Naive B cell (primary cell): ENCODE data around the gene RNASEH1. TPM values are rescaled to one million over a fixed set of nuclear protein-coding genes. Genes with fewer than 3 reads are reported as not detected.
"Not testable (repeated sequence)": the region's sequence is repeated elsewhere in the genome, so short reads cannot be mapped to it uniquely, and the experiment has no call there.

Source experiments
- ATAC-seq, 2 donors: fragments of 150-1000 bp; cut with Tn5 transposase; 2 replicates each; pipeline ENCODE4 v1.10.0; 2021; ENCODE audit warnings: low read depth in 2 of 2, mild to moderate bottlenecking in 2 of 2, moderate library complexity in 2 of 2
- DNase-seq: peaks from one replicate; pipeline ENCODE4 v3.0.0; 2022
- H3K27ac Mint-ChIP-seq, 6 donors: one replicate each; pipeline ENCODE4 v1.8.0; 2020 to 2022; ENCODE audit warnings: mild to moderate bottlenecking in 6 of 6, mixed read lengths in 6 of 6, moderate library complexity in 5 of 6, inconsistent platforms in 2 of 6
- H3K27me3 Mint-ChIP-seq, 3 donors: one replicate each; pipeline ENCODE4 v1.8.0; 2021 to 2022; ENCODE audit warnings: mixed read lengths in 3 of 3, mild to moderate bottlenecking in 1 of 3
- H3K36me3 Mint-ChIP-seq, 2 donors: one replicate each; pipeline ENCODE4 v1.8.0; 2020 to 2022; ENCODE audit warnings: mixed read lengths in 2 of 2, inconsistent platforms in 1 of 2, mild to moderate bottlenecking in 1 of 2
- H3K4me1 Mint-ChIP-seq, 3 donors: one replicate each; pipeline ENCODE4 v1.8.0; 2020 to 2022; ENCODE audit warnings: mixed read lengths in 3 of 3, inconsistent platforms in 1 of 3, mild to moderate bottlenecking in 1 of 3, moderate library complexity in 1 of 3
- H3K4me3 Mint-ChIP-seq, 8 donors: one replicate each; pipeline ENCODE4 v1.8.0; 2020 to 2022; ENCODE audit warnings: mild to moderate bottlenecking in 8 of 8, mixed read lengths in 8 of 8, moderate library complexity in 8 of 8, inconsistent platforms in 2 of 8
- H3K9me3 Mint-ChIP-seq, 7 donors: one replicate each; pipeline ENCODE4 v1.8.0; 2020 to 2022; ENCODE audit warnings: mixed read lengths in 7 of 7, mild to moderate bottlenecking in 5 of 7, inconsistent platforms in 2 of 7, moderate library complexity in 1 of 7
- polyA plus RNA-seq, 6 donors: library from polyadenylated mRNA; unstranded; fragments of 300-500 nt; fragmentation: Illumina TruSeq; gene quantifications; one replicate each; pipeline ENCODE4 v1.2.3, GENCODE V29; 2021; ENCODE audit warnings: low read depth in 6 of 6

RNASEH1 gene
- polyA plus RNA-seq, 6 donors from 2014 or later, result 31.4 to 38.8 (median 36.2) TPM

DNA sequence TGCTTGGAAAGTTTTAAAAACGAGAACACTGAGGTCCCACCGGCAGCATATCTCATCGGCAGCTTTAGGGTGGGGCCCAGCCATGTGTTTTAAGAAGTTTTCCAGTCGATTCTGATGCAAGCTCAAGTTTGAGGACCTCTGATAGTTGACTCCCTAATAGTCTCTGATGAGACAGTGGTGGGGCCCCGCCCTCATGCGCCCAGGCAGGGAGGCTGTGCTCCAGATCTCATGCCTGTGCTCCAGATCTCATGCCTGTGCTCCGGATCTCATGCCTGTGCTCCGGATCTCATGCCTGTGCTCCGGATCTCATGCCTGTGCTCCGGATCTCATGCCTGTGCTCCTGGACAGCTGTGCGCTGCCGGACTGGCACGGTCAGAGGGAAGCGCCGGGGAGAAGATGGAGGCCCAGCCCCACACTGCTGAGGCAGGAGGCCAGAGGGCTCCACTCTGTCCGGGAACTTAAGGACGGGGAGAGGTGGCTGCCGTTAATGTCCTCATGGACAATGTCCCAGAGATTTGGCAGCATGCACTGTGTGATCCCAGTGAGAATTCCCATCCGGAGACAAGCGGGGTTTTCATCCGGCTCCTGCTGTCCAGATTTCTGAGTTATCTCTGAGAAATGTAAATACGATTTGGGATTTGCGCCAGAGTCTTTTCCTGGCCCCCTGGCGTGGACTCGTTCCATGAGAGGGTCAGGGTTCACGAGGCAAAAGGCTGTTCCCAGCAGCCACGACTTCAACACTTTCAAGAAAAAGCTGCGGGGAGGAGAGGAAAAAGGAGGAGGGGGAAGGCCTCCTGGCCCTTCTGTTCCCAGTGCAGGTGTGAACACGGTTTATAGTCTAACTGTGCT is 27.4 kb upstream of the RNASEH1 start:
- H3K27me3 Mint-ChIP-seq, result no peaks in the 10 kb centered on the region
- no peak for ATAC-seq
- peaks cover 2 to 16% of the 10 kb centered on the region in 2 donors for H3K36me3 Mint-ChIP-seq
- peak overlapping the region in 1 of 8 donors; percentile 33 for H3K4me3 Mint-ChIP-seq
- H3K4me1 Mint-ChIP-seq, result peaks cover 0 to 5% (median 2%) of the 10 kb centered on the region in 3 donors
- H3K27ac Mint-ChIP-seq, result no peak overlapping the region
- no peak for DNase-seq
- no peaks in the 10 kb centered on the region for H3K9me3 Mint-ChIP-seq

DNA sequence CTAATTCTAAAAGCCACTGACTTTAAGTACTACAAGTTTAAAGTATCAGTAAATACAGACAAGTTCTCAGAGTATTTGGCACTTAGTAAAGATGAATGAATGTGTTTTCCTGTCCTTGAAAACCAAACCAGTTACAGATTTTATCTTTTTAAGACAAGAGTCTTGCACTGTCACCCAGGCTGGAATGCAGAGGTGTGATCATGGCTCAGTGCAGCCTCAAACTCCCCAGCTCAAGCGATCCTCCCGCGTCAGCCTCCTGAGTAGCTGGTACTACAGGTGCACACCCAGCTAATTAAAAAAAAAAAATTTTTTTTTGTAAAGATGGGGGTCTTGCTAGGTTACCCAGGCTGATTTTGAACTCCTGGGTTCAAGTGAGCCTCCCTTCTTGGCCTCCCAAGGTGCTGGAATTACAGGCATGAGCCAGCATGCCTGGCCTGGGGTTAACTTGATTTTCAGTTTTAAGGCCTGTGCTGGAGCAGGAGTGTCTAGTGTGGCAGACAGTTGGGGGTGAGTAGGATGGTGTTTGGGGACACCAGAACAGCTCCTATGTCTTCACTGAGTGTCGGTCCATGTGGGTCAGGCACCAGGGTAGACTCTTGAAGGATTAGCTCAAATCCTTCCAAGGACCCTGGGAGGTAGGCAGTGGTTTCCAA is 26.6 kb upstream of the RNASEH1 start:
- no peak overlapping the region for H3K27ac Mint-ChIP-seq
- peaks cover 9 to 14% of the 10 kb centered on the region in 2 donors for H3K36me3 Mint-ChIP-seq
- no peaks in the 10 kb centered on the region for H3K27me3 Mint-ChIP-seq
- H3K4me1 Mint-ChIP-seq, result peaks cover 0 to 9% (median 1%) of the 10 kb centered on the region in 3 donors
- peak overlapping the region in 1 of 8 donors; percentile 33 for H3K4me3 Mint-ChIP-seq
- DNase-seq, result no peak
- no peak for ATAC-seq
- no peaks in the 10 kb centered on the region for H3K9me3 Mint-ChIP-seq

DNA sequence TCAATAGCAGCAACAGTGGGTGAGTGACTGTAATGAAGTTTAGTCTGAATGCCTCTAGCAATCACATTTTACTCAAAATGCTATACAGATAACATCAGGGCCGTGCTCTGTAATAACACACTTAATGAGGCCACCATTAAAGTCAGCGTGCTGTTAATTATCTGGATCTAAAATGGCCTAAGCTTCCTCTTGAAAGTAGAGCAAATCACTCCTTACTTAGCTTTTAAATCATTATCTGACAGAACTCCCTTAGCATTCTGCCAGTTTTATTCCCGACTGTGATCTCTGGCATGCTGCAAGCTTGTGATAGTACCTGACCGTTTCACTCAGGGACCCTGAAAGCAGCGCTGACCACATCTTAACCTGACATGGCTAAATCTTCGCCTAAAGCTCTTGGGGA is 25.9 kb upstream of the RNASEH1 start:
- peaks cover 5 to 15% (median 7%) of the 10 kb centered on the region in 3 donors for H3K4me1 Mint-ChIP-seq
- DNase-seq (no peak), ATAC-seq (no peak)
- H3K4me3 Mint-ChIP-seq, result no peak overlapping the region
- H3K36me3 Mint-ChIP-seq, result peaks cover 15 to 16% of the 10 kb centered on the region in 2 donors
- no peaks in the 10 kb centered on the region for H3K27me3 Mint-ChIP-seq
- H3K9me3 Mint-ChIP-seq, result no peaks in the 10 kb centered on the region
- no peak overlapping the region for H3K27ac Mint-ChIP-seq

DNA sequence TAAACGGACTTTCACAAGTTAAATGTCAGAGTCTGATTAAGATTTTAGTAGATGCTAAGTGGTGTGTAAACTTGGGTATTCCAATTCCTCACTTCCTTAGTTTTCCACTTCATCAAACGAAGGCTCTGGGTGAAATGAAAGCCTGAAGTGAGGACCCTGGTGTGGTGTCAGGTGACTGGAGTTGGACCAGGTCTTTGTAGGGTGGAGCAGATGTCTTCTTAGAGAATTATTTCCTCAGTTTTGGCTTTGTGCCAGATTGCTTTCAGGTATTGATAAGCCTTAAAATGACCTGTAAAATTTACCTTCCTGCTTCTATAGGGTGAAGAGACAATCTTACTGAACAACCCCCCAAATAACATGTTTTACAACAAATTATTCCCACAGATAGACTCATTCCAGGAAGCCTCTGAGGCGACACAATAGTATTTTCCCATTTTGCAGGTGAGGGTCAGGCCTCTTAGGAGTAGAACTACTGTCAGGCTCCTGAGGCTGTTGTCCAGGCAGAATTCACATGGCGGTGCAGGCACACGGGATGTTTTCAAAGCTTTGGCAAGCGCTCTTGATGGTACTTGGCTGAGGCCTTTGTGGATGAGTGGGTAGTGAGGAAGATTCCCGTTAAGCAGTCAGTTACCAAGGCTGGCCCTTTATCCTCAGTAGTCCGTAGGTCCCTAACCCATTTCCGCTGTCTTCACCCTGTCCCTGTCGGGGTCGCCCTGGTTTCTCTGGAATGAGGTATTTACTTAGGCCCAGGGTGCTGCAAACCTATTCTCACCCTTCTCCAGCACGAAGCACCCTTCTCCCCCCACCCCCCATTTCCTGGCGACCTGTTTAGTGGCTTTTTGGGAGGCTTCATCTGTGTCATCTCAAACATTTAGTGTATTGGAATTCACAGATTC is 23.5 kb upstream of the RNASEH1 start:
- peak overlapping the region in 2 of 6 donors; percentile 14 to 44 for H3K27ac Mint-ChIP-seq
- no peak for ATAC-seq
- no peaks in the 10 kb centered on the region for H3K27me3 Mint-ChIP-seq
- DNase-seq, result no peak
- no peak overlapping the region for H3K4me3 Mint-ChIP-seq
- peaks cover 28 to 31% (median 31%) of the 10 kb centered on the region in 3 donors for H3K4me1 Mint-ChIP-seq
- H3K9me3 Mint-ChIP-seq, result no peaks in the 10 kb centered on the region
- peaks cover 28 to 34% of the 10 kb centered on the region in 2 donors for H3K36me3 Mint-ChIP-seq

DNA sequence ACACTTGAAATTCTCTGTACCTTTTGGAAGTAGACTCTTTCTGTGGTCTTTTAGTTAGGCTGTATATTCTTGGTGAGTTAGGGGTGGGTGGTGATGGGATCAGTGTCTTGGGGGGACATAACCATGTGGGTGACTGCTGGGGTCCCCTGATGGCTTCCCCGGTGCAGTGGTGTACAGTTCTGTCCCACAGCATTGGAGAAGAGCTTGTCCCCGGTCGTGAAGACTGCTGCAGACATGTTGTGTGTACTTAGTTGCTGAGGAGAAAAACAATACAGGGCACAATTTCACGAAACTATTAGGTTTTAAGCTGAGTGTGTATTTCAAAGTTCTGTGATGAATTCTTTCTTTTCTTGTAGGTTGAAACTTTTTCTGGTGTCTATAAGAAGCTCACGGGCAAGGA is 22.3 kb upstream of the RNASEH1 start:
- ATAC-seq (no peak), DNase-seq (no peak)
- peaks cover 34 to 42% of the 10 kb centered on the region in 2 donors for H3K36me3 Mint-ChIP-seq
- H3K27ac Mint-ChIP-seq, result peak overlapping the region in 1 of 6 donors; percentile 44
- no peaks in the 10 kb centered on the region for H3K27me3 Mint-ChIP-seq
- H3K4me1 Mint-ChIP-seq, result peaks cover 38 to 42% (median 41%) of the 10 kb centered on the region in 3 donors
- H3K4me3 Mint-ChIP-seq, result no peak overlapping the region
- no peaks in the 10 kb centered on the region for H3K9me3 Mint-ChIP-seq

DNA sequence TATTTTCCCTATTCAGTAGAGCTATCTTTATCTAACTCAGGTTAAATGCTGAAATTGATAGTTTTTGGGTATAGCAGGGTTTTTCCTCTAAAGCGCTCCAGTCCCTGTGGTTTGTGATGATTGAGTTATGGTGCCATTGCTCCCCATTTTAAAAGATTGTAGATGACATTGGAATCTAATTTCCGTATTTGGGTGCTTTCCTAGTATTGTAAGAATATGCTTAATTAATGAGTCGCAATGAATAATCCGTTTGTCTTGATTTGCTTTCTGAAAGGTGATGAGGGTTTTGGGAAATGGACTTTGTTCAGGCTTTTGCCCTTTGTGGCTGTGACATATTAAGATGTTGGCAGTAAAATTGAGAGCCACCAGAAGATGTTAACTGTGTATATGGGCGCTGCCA is 20.9 kb upstream of the RNASEH1 start:
- Mint-ChIP-seq H3K9me3 (no peaks in the 10 kb centered on the region), H3K4me3 (peak overlapping the region in 2 of 8 donors; percentile 10 to 84), H3K4me1 (peaks cover 41 to 48% (median 42%) of the 10 kb centered on the region in 3 donors), H3K27ac (peak overlapping the region in 1 of 6 donors; percentile 74), H3K27me3 (no peaks in the 10 kb centered on the region), H3K36me3 (peaks cover 34 to 42% of the 10 kb centered on the region in 2 donors)
- no peak for ATAC-seq
- no peak for DNase-seq

DNA sequence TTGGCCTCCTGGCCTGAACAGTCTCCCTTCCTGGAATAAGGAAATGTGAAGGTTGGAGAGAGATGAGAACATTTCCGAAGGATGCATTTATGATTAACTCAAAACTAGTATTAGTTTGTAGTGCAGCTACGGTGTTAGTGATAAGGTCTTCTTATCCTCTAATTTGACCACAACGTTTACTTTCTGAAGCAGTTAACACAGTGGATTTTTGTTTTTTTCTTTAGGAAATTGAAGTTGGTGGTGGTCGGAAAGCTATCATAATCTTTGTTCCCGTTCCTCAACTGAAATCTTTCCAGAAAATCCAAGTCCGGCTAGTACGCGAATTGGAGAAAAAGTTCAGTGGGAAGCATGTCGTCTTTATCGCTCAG is 18.1 kb upstream of the RNASEH1 start:
- not testable (repeated sequence) for ATAC-seq, H3K27me3 Mint-ChIP-seq, H3K9me3 Mint-ChIP-seq, DNase-seq
- peak overlapping the region; percentile 59 to 97 (median 92) for H3K4me3 Mint-ChIP-seq
- H3K36me3 Mint-ChIP-seq, result peaks cover 26 to 42% of the 10 kb centered on the region in 2 donors
- H3K4me1 Mint-ChIP-seq, result peaks cover 36 to 51% (median 42%) of the 10 kb centered on the region in 3 donors
- H3K27ac Mint-ChIP-seq, result peak overlapping the region; percentile 14 to 97 (median 90)

DNA sequence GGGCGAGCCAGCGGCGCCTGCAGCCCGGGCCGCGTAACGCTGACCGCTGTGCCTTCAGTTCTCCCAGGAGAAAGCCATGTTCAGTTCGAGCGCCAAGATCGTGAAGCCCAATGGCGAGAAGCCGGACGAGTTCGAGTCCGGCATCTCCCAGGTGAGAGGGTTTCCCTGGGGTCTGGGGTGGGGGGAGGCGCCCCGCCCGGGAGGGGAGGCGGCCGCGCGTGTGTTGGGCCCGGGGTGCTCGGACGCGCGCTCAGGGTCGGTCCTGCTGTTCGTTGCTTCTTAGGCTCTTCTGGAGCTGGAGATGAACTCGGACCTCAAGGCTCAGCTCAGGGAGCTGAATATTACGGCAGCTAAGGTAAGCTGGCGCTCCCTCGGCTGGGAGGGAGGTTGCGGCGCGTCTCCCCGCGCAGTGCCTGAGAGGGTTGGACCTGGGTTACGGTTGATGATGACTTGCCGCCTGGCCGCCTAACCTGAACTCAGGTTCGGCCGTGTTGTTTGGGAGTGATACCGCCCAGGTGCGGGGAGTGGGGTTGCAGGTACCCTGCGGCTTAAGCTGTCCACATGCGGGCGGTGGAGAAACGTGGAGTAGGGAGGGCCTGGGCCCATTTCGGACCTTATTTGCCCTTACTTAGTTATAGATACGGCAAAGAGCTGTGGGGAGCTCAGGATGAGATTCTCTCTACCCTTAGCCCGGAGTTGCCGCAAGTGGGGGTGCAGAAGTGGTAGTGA is 17.6 kb upstream of the RNASEH1 start:
- peaks cover 36 to 51% (median 42%) of the 10 kb centered on the region in 3 donors for H3K4me1 Mint-ChIP-seq
- DNase-seq (no peak), ATAC-seq (peak; percentile 29 to 36)
- no peaks in the 10 kb centered on the region for H3K9me3 Mint-ChIP-seq
- H3K4me3 Mint-ChIP-seq, result peak overlapping the region; percentile 59 to 97 (median 92)
- H3K27me3 Mint-ChIP-seq, result no peaks in the 10 kb centered on the region
- peaks cover 26 to 42% of the 10 kb centered on the region in 2 donors for H3K36me3 Mint-ChIP-seq
- peak overlapping the region; percentile 14 to 97 (median 90) for H3K27ac Mint-ChIP-seq

DNA sequence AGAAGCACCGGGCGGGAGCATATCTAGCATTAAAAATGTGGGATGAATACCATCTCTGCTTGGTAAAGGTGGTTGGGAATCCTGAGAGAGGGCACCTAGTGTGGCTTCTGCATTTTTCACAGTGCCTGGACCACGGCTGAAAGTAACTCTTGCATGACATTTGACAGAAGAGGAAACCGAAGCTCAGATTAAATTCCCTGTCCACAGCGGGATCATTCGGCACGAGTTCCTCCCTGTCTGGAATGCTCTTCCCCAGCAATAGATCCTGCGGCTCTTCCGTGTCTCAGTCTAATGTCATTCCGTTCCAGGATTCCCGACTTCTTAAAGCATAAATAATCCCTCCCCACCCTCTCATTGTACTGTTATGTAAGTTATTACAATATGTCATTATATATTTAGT is 16.0 kb upstream of the RNASEH1 start:
- ATAC-seq (no peak), DNase-seq (no peak)
- Mint-ChIP-seq H3K4me3 (peak overlapping the region; percentile 59 to 97 (median 92)), H3K36me3 (peaks cover 20 to 27% of the 10 kb centered on the region in 2 donors), H3K4me1 (peaks cover 27 to 47% (median 36%) of the 10 kb centered on the region in 3 donors), H3K9me3 (no peaks in the 10 kb centered on the region), H3K27ac (peak overlapping the region in 2 of 6 donors; percentile 39 to 97), H3K27me3 (no peaks in the 10 kb centered on the region)

DNA sequence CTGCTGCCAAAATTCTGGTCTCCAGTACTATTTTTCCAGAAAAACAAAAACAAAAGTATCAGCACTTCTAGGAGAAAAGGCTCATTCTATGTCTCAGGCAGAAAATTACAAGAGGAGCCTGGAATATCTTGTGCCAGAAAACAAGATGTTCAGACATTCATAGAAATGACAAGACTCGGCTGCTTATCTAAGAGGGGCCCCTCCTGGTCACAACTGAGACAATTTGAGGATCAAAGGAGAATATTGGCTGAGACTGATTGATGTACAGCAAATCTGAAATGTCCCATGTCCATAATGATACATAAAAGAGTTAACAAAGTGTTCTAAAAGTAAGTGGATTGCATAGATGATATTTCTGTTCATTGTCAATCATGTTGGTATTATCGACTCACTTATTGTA is 14.5 kb upstream of the RNASEH1 start:
- ATAC-seq, result no peak
- DNase-seq, result no peak
- no peaks in the 10 kb centered on the region for H3K27me3 Mint-ChIP-seq
- peak overlapping the region in 1 of 8 donors; percentile 67 for H3K4me3 Mint-ChIP-seq
- H3K36me3 Mint-ChIP-seq, result peaks cover 10 to 13% of the 10 kb centered on the region in 2 donors
- H3K27ac Mint-ChIP-seq, result no peak overlapping the region
- H3K9me3 Mint-ChIP-seq, result no peaks in the 10 kb centered on the region
- peaks cover 14 to 33% (median 21%) of the 10 kb centered on the region in 3 donors for H3K4me1 Mint-ChIP-seq

DNA sequence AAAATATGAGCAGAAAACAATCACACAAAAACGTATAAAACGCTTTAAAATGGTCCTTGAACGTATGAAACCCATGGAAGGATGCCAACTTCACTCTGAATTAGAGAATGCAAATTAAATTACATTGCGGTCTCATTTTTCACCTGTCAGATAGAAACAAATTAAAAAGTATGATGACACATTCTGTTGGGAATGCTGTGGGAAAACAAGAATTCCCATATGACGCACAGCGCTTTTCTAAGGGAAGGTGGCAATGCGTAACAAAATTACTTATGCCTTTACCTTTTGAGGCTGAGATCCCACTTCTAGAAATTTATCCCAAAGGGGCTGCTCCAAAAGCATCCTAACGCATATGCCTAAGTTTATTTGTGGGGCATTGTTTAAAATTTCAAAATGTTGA is 13.2 kb upstream of the RNASEH1 start:
- DNase-seq (no peak), ATAC-seq (no peak)
- H3K4me3 Mint-ChIP-seq, result peak overlapping the region in 2 of 8 donors; percentile 31 to 67
- H3K27ac Mint-ChIP-seq, result no peak overlapping the region
- H3K36me3 Mint-ChIP-seq, result peaks cover 3 to 4% of the 10 kb centered on the region in 2 donors
- H3K4me1 Mint-ChIP-seq, result peaks cover 7 to 25% (median 7%) of the 10 kb centered on the region in 3 donors
- H3K27me3 Mint-ChIP-seq, result no peaks in the 10 kb centered on the region
- peaks cover 0 to 2% (median 0%) of the 10 kb centered on the region in 7 donors for H3K9me3 Mint-ChIP-seq

DNA sequence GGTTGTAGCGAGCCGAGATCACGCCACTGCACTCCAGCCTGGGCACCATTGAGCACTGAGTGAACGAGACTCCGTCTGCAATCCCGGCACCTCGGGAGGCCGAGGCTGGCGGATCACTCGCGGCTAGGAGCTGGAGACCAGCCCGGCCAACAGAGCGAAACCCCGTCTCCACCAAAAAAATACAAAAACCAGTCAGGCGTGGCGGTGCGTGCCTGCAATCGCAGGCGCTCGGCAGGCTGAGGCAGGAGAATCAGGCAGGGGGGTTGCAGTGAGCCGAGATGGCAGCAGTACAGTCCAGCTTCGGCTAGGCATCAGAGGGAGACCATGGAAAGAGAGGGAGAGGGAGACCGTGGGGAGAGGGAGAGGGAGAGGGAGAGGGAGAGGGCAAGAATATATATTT is 11.5 kb upstream of the RNASEH1 start:
- DNase-seq, H3K27me3 Mint-ChIP-seq, H3K9me3 Mint-ChIP-seq, H3K27ac Mint-ChIP-seq, ATAC-seq, H3K4me3 Mint-ChIP-seq, H3K36me3 Mint-ChIP-seq: not testable (repeated sequence)
- H3K4me1 Mint-ChIP-seq, result peaks cover 4 to 22% (median 7%) of the 10 kb centered on the region in 3 donors
